Measurements from ENCODE around the gene GNA12. TPM values are rescaled to one million over a fixed set of nuclear protein-coding genes. Genes with fewer than 3 reads are reported as not detected.

The GNA12 gene
- total and polyA plus RNA-seq, 2 of the 4 experiments (the other 2 are of a cell fraction) = 14.3 to 93.9 TPM

GRCh38 chr7:2734751-2735571, 109.1 kb downstream of the GNA12 start:
- Histone ChIP-seq H2BK120ac (ENCODE audit: low read depth, low read length) (no peak overlapping the region; the same call in 1 of the 2 replicates), H4K91ac (ENCODE audit: insufficient read depth, low read depth, low read length) (0 out of 2 replicates have a peak overlapping the region, but pooled peaks have one; percentile 27), H2AFZ (replicated peaks; ENCODE audit: low read length, poor library complexity) (no peak overlapping the region), H2BK15ac (ENCODE audit: low read depth, low read length) (no peak overlapping the region), H3K4me3 (ENCODE audit: insufficient read depth, low read depth, low read length) (no peak overlapping the region), H3K23ac (ENCODE audit: low read depth, low read length) (peak overlapping the region; percentile 75), H4K20me1 (ENCODE audit: insufficient read depth, low read length) (peaks cover 17% of the 10 kb centered on the region), H4K8ac (ENCODE audit: low read depth in 2 of 2, low read length in 2 of 2) (peak overlapping the region in 1 of 2 experiments; percentile 24; a peak in 1 of 4 replicates), H3K9me3 (ENCODE audit: control insufficient read depth, insufficient read depth, low read length) (no peaks in the 10 kb centered on the region), H3K27me3 (ENCODE audit: control insufficient read depth, insufficient read depth, low read length) (no peaks in the 10 kb centered on the region), H3K9ac (ENCODE audit: low read depth, low read length) (no peak overlapping the region), H3K56ac (ENCODE audit: extremely low read depth, insufficient read depth, low read length) (no peak overlapping the region), H4K5ac (ENCODE audit: low read depth, low read length) (no peak overlapping the region), H2BK20ac (ENCODE audit: low read depth, low read length) (peak overlapping the region; percentile 18), H3K14ac (replicated peaks; ENCODE audit: low read depth, low read length) (peak overlapping the region; percentile 81), H3K4me1 (ENCODE audit: control insufficient read depth, insufficient read depth, low read length) (peaks cover 11% of the 10 kb centered on the region), H2AK9ac (replicated peaks; ENCODE audit: low read depth, low read length, poor library complexity) (peak overlapping the region; percentile 67), H3K18ac (ENCODE audit: low read depth, low read length) (no peak overlapping the region), H3K27ac (ENCODE audit: insufficient read depth, low read length) (no peak overlapping the region), H3K4me2 (ENCODE audit: low read depth, low read length) (no peak overlapping the region), H2AK5ac (ENCODE audit: low read depth, low read length) (peak overlapping the region; percentile 64), H2BK5ac (ENCODE audit: low read depth, low read length, poor library complexity, severe bottlenecking) (peak overlapping the region; percentile 35), H3K36me3 (ENCODE audit: control insufficient read depth, insufficient read depth, low read length) (peaks cover 20% of the 10 kb centered on the region), H3K9me1 (ENCODE audit: insufficient read depth, low read length) (peaks cover 17% of the 10 kb centered on the region), H3K4ac (ENCODE audit: low read depth, low read length) (peak overlapping the region; percentile 60), H3K79me1 (ENCODE audit: low read depth in 1 of 2, low read length in 2 of 2) (peaks cover 48 to 89% of the 10 kb centered on the region in 2 experiments)
- DNase-seq (no peak), ATAC-seq (ENCODE audit: low read depth) (peak; percentile 27)
- BruUV-seq (replicated peaks) = no TSS peak
- dilution Hi-C loops (cut with HindIII; ENCODE audit: low sequenced_read_pairs, unreplicated experiment) (no loop called here), in situ Hi-C loops (cut with MboI; ENCODE audit: low sequenced_read_pairs) (no loop called here), intact Hi-C loops (cut with micrococcal nuclease) (no loop called here)
- 60% methylated on average over 17 of the region's 33 CpGs; no CpG with 5 or more reads in 1 of the 2 experiments for WGBS, 2 experiments (ENCODE audit: extremely low coverage in 2 of 2, insufficient read length in 1 of 2)
- TF ChIP-seq MAFK (IDR thresholded peaks at IDR 0.05; ENCODE audit: low read depth, low read length) = no peak
- no peak for TF ChIP-seq BHLHE40 (IDR thresholded peaks at IDR 0.05; ENCODE audit: low read depth, low read length)
- TF ChIP-seq RFX5 (IDR thresholded peaks at IDR 0.05; ENCODE audit: low read depth, low read length) = no peak
- no peak for TF ChIP-seq MXI1 (IDR thresholded peaks at IDR 0.05; ENCODE audit: borderline replicate concordance, low read depth, low read length)
- TF ChIP-seq CTCF (conservative IDR thresholded peaks at IDR 0.05; ENCODE audit: low read depth, low read length) = no peak
- no peak for TF ChIP-seq POLR2A (IDR thresholded peaks at IDR 0.05; ENCODE audit: low read depth, low read length)
- TF ChIP-seq ELK1 (IDR thresholded peaks at IDR 0.05; ENCODE audit: borderline replicate concordance, low read depth, low read length) = no peak
- no peak for TF ChIP-seq RAD21 (IDR thresholded peaks at IDR 0.05; ENCODE audit: low read length)
- no peak for TF ChIP-seq FOS (IDR thresholded peaks at IDR 0.05; ENCODE audit: low read depth, low read length)
- CTCF ChIA-PET = no interaction called here
- POLR2A ChIA-PET (ENCODE audit: unreplicated experiment) = no interaction called here

Measured in IMR-90 (cell line).